Measurements from ENCODE around the gene PRODH2. TPM values are rescaled to one million over a fixed set of nuclear protein-coding genes. Genes with fewer than 3 reads are reported as not detected.

The PRODH2 gene
- total and polyA plus RNA-seq, 2 of the 13 experiments (the other 11 are each of a cell fraction or from before 2014, with no cell fraction given) = 86.7 to 118 TPM

DNA sequence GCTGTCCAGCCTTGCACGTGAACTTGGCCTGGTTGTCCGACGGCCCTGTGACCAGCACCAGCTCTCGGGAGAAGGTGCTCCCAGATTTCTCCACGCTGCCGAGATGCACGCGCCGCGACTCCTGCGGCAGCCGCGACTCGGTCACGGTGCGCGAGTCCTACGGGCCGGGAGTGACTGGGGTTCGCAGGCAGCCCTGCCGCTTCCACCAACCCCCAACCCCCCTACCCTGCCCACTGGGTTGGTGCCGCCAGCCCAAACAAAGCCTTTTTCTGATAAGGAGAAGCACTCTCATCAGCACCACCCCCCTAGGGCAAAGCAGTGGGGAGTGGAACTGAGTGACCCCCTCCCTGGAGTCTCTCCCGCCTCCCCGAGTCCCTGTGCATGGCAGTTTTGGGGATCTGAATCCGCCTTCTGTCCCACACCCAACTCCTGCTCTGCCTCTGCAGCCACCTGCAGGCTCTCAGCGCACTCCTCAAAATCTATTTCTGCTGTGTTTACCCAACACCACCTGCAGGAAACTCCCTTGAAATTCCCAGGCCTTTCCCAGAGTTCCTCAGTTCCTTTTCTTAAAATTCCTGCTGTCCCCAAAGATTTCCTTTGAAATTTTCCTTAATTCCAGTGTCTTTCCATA, 33.5 kb upstream of the PRODH2 start:
- ChIA-PET POLR2A (interaction anchor here (0.7 to 1.3 kb wide), 2 partner anchors 15 to 551 kb away, joined by 3 read pairs; no protein-coding TSS in a partner anchor), CTCF (ENCODE audit: low intra/inter-chr PET ratio, low total read pairs) (no interaction called here)
- Histone ChIP-seq H3K4me3 (replicated peaks in 1 of 3; ENCODE audit: insufficient read depth in 1 of 3, low read depth in 2 of 3, low read length in 3 of 3) (peak overlapping the region; percentile 33 to 73 (median 49); a peak in 3 of 6 replicates), H2AFZ (ENCODE audit: low read length) (no peak overlapping the region), H3K9me3 (ENCODE audit: low read length) (no peaks in the 10 kb centered on the region), H3K27ac (ENCODE audit: extremely low read length, insufficient read depth, low read length) (no peak overlapping the region), H3K4me2 (ENCODE audit: low read depth, low read length) (peak overlapping the region; percentile 85), H3K9ac (ENCODE audit: insufficient read depth, low read depth, low read length) (no peak overlapping the region), H3K79me2 (ENCODE audit: insufficient read depth, low read length) (no peaks in the 10 kb centered on the region), H4K20me1 (ENCODE audit: insufficient read depth, low read length) (no peaks in the 10 kb centered on the region), H3K4me1 (ENCODE audit: insufficient read depth, low read length) (peaks cover 27% of the 10 kb centered on the region), H3K36me3 (replicated peaks in 1 of 2; ENCODE audit: control insufficient read depth in 1 of 2, insufficient read depth in 2 of 2, low read length in 2 of 2) (no peaks in the 10 kb centered on the region), H3K27me3 (ENCODE audit: control insufficient read depth in 1 of 2, insufficient read depth in 2 of 2, low read length in 2 of 2) (peaks cover 0 to 48% of the 10 kb centered on the region in 2 experiments)
- FAIRE-seq (no peak), ATAC-seq (peak; percentile 7; the same call in 1 of the 3 replicates), DNase-seq (ENCODE audit: low spot score) (no peak)
- intact Hi-C loops (cut with micrococcal nuclease; ENCODE audit: unreplicated experiment) (no loop called here), in situ Hi-C loops (cut with HindIII; ENCODE audit: extremely low pct_ligation_motif_present, low pct_unique_long_range_greater_than_20kb) (no loop called here)
- no TSS peak for BruUV-seq (replicated peaks)
- WGBS (ENCODE audit: low lambda C conversion rate) = 14% methylated on average over 4 of the region's 26 CpGs
- TF ChIP-seq, protein P1, sequence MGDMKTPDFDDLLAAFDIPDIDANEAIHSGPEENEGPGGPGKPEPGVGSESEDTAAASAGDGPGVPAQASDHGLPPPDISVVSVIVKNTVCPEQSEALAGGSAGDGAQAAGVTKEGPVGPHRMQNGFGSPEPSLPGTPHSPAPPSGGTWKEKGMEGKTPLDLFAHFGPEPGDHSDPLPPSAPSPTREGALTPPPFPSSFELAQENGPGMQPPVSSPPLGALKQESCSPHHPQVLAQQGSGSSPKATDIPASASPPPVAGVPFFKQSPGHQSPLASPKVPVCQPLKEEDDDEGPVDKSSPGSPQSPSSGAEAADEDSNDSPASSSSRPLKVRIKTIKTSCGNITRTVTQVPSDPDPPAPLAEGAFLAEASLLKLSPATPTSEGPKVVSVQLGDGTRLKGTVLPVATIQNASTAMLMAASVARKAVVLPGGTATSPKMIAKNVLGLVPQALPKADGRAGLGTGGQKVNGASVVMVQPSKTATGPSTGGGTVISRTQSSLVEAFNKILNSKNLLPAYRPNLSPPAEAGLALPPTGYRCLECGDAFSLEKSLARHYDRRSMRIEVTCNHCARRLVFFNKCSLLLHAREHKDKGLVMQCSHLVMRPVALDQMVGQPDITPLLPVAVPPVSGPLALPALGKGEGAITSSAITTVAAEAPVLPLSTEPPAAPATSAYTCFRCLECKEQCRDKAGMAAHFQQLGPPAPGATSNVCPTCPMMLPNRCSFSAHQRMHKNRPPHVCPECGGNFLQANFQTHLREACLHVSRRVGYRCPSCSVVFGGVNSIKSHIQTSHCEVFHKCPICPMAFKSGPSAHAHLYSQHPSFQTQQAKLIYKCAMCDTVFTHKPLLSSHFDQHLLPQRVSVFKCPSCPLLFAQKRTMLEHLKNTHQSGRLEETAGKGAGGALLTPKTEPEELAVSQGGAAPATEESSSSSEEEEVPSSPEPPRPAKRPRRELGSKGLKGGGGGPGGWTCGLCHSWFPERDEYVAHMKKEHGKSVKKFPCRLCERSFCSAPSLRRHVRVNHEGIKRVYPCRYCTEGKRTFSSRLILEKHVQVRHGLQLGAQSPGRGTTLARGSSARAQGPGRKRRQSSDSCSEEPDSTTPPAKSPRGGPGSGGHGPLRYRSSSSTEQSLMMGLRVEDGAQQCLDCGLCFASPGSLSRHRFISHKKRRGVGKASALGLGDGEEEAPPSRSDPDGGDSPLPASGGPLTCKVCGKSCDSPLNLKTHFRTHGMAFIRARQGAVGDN (CRISPR knock-in tag; IDR thresholded peaks at IDR 0.05) = 0 out of 2 replicates have a peak, but pooled peaks have one; percentile 67
- TF ChIP-seq ZNF746 (CRISPR knock-in tag; IDR thresholded peaks at IDR 0.05) (0 out of 2 replicates have a peak, but pooled peaks have one; percentile 39), NFIC (IDR thresholded peaks at IDR 0.05; ENCODE audit: low read length) (no peak), CCAR2 (optimal IDR thresholded peaks at IDR 0.05; ENCODE audit: low read depth, low read length) (no peak), ARNT2 (CRISPR knock-in tag; IDR thresholded peaks at IDR 0.05; ENCODE audit: low read depth) (peak; percentile 70; the same call in 1 of the 2 replicates), GZF1 (CRISPR knock-in tag; IDR thresholded peaks at IDR 0.05) (no peak), NR2F6 (IDR thresholded peaks at IDR 0.05) (no peak), NR2F6 (CRISPR knock-in tag; IDR thresholded peaks at IDR 0.05) (0 out of 2 replicates have a peak, but pooled peaks have one; percentile 15), RARA (CRISPR knock-in tag; IDR thresholded peaks at IDR 0.05) (peak; percentile 81), SAFB2 (CRISPR knock-in tag; IDR thresholded peaks at IDR 0.05; ENCODE audit: borderline replicate concordance, low read depth) (0 out of 2 replicates have a peak, but pooled peaks have one; percentile 22), SPEN (CRISPR knock-in tag; IDR thresholded peaks at IDR 0.05; ENCODE audit: low read depth) (peak; percentile 49; the same call in 1 of the 2 replicates), HOXA7 (CRISPR knock-in tag; IDR thresholded peaks at IDR 0.05) (0 out of 2 replicates have a peak, but pooled peaks have one; percentile 39), ZSCAN21 (CRISPR knock-in tag; IDR thresholded peaks at IDR 0.05; ENCODE audit: borderline replicate concordance) (0 out of 2 replicates have a peak, but pooled peaks have one; percentile 53), SRY (CRISPR knock-in tag; IDR thresholded peaks at IDR 0.05) (peak; percentile 49; the same call in 1 of the 2 replicates), SMARCE1 (IDR thresholded peaks at IDR 0.05; ENCODE audit: borderline replicate concordance) (no peak), HCFC1 (IDR thresholded peaks at IDR 0.05; ENCODE audit: low read depth, low read length) (no peak), ZNF3 (CRISPR knock-in tag; IDR thresholded peaks at IDR 0.05) (no peak)
- TF ChIP-seq, protein P2, sequence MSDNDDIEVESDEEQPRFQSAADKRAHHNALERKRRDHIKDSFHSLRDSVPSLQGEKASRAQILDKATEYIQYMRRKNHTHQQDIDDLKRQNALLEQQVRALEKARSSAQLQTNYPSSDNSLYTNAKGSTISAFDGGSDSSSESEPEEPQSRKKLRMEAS (IDR thresholded peaks at IDR 0.05) = peak; percentile 48; the same call in 1 of the 2 replicates
- TF ChIP-seq, protein P3, sequence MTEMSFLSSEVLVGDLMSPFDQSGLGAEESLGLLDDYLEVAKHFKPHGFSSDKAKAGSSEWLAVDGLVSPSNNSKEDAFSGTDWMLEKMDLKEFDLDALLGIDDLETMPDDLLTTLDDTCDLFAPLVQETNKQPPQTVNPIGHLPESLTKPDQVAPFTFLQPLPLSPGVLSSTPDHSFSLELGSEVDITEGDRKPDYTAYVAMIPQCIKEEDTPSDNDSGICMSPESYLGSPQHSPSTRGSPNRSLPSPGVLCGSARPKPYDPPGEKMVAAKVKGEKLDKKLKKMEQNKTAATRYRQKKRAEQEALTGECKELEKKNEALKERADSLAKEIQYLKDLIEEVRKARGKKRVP (CRISPR knock-in tag; IDR thresholded peaks at IDR 0.05) = 0 out of 4 replicates have a peak, but pooled peaks of 1 of the 2 experiments have one; percentile 1
